C4-2B (cell line): ENCODE measurements around the gene TACR1.
"Not testable (repeated sequence)": the region's sequence is repeated elsewhere in the genome, so short reads cannot be mapped to it uniquely, and the experiment has no call there.

Experiments used
- H3K27ac ChIP-seq: fragments of 450-650 bp; 2 replicates; pipeline ENCODE4 v1.5.1; 2017
- CTCF ChIP-seq: fragments of 450-650 bp; conservative IDR thresholded peaks from 2 replicates; pipeline ENCODE4 v1.5.1; 2017; ENCODE audit warnings: mild to moderate bottlenecking
- ZFX ChIP-seq: fragments of 450-650 bp; IDR thresholded peaks from 2 replicates; pipeline ENCODE4 v1.6.1; 2017

The TACR1 gene

GRCh38 chr2:75067506-75067905 is 131.8 kb downstream of the TACR1 start:
- no peak overlapping the region for H3K27ac ChIP-seq
- no peak for TF ChIP-seq CTCF
- no peak for TF ChIP-seq ZFX

DNA sequence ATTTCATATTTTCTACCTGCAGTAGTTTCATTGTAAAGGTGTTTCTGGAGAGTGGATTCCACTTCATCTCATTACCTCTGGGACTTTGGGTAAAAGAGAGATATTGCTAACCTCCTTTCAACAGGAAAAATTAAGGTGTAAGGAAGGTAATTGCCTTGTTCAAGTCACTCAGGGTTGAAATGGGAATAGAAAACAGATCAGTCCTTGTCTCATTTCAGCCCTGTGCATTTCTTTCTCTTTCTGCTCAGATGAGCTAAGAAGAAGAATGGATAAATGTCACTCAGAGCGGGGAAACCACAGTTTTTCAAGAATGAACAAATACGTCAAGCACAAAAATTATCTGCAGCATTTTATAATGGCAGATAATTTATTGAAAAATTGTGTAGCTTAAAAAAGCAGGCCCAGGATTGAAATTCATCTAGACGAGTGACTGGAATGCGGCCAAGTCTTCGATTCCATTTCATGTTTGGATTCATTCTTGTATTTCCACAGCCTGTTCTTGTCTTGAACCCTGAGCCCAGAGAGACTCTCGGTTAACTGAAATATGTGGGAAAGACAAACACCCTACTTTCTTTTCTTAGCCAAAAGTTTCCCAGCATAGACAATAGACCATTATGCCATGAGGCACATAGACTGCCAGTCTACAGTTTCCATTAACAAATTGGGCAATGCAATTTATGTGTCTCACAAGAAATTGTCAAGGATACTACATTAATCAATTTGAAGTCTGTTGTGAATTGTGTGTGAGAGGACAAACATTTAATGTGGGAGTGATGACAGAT is 133.0 kb downstream of the TACR1 start:
- TF ChIP-seq CTCF (no peak), ZFX (no peak)
- H3K27ac ChIP-seq = no peak overlapping the region

DNA sequence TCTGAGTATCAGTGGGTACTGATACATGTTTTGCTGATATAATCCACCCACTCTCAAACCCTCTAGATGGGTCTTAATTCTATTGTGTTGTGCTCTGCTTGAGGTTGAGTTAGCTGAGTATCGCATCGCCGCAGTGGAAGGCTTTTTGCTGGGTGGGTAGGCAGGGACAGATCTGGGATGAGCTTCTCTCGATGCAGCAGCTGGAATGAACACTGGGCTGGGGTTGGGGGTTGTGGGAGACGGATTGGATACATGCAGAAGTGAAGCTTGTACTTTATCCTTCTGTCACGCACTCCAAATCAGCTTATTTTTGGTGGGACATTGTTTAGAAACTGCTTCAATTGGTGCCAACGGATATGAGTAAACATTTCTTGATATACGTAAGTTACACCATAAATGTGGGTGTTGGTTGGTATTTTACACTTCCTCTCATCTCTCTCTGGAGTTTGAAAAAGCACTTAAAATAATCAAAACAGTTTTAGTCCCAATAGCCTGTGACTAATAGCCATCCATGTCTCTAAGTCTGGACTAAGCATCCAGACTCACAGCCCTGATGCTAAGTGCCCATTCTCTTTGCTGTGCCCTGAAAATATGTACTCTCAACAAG is 133.8 kb downstream of the TACR1 start:
- TF ChIP-seq CTCF (no peak), ZFX (no peak)
- no peak overlapping the region for H3K27ac ChIP-seq

- H3K27ac ChIP-seq = no peak overlapping the region
- TF ChIP-seq CTCF (peak; percentile 82), ZFX (no peak)
Observed at GRCh38 chr2:75064691-75065396, 134.5 kb downstream of the TACR1 start.

DNA sequence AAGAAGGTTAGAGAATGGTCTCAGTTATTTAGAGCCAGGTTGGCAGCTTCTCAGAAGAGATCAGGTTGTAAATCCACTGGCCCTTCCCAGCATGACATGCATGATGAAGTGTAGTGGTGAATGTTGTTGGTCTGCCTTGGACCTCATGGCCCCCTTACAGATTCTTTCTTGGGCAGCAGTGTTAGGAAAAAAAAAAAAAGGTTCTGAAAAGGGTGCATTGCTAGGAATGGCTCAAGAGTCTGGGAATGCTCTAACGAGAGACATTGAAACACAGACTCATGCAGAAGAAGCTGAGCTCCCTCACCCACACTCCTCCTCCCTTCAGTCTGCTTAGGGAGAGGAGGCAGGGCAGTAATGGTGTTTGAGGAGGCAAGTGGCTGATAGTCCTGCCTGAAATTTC is 135.4 kb downstream of the TACR1 start:
- TF ChIP-seq CTCF = no peak
- no peak for TF ChIP-seq ZFX
- H3K27ac ChIP-seq = no peak overlapping the region

DNA sequence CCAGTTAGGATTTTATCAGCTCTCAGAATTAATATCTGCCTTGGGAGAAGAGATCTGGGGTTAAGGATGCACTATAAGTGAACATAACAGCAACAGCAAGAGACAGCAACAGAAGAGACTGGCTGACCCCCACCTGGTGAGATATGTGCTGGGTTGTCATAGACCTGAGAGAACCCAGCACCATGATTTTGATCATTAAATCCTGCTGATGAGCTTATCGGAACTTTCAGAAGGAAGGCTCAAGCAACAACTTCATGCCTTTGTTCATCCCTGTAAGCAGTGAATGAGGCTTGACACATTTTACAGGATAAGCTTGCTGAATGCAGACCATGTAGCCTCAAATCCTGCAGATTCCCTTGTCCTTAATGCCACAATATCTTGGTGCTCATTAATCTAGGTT is 140.9 kb downstream of the TACR1 start:
- H3K27ac ChIP-seq = no peak overlapping the region
- no peak for TF ChIP-seq ZFX

DNA sequence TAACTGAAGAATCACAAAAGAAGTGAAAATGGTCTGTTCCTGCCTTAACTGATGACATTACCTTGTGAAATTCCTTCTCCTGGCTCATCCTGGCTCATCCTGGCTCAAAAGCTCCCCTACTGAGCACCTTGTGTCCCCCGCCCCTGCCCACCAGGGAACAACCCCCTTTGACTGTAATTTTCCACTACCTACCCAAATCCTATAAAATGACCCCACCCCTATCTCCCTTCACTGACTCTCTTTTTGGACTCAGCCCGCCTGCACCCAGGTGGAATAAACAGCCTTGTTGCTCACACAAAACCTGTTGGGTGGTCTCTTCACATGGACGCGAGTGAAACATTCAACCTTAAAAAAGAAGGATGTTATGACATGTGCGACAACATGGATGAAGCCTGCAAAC is 142.2 kb downstream of the TACR1 start:
- not testable (repeated sequence) for H3K27ac ChIP-seq

DNA sequence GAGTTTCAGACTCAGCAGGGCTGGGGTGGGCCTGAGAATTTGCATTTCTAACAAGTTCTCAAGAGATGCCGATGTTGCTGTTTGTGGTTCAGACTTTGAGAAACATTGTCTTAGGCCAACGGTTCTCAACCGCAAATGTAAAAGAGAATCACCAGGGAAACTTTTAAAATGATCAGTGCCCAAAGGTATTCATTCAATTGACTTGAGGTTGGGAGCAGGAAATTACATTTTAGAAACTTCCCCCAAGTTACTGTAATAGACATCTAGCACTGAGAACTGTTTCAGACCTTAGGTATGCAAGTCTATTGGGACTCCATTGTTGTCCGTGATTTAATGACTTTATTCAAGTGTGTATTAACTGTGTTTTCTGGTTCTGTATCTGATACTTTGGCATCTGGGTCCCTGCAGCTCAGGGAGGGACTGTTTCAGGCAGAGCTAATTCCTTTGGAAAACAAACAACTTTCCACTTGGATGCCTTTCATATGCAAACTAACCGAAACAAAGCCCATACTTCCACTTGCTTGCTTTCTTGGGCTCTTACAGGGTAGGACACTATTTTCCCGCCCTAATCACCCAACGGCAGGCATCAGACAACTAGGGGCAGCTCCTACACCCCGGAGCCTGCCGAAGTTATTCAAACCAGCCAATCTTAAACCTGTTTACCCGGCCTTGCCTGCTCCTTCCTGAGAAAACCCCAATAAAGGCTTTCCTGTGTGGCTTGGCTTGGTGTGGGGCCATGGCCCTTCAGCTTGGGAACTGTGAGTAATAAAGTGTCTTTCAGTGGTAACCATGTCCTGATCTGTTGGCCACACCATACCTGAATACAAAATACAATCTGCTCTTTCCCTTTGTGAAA is 143.3 kb downstream of the TACR1 start:
- no peak overlapping the region for H3K27ac ChIP-seq
- TF ChIP-seq CTCF = no peak
- TF ChIP-seq ZFX = no peak
